LHCN-M2 (cell line): ENCODE results near the gene ADAM17. TPM values are rescaled to one million over a fixed set of nuclear protein-coding genes. Genes with fewer than 3 reads are reported as not detected.
"Not testable (repeated sequence)": the region's sequence is repeated elsewhere in the genome, so short reads cannot be mapped to it uniquely, and the experiment has no call there.

Experiments used
- DNase-seq: peaks from one replicate; pipeline ENCODE4 v3.0.0-alpha.2; 2012; ENCODE audit warnings: low read depth
- polyA plus RNA-seq: library from polyadenylated mRNA; unstranded; fragments of >200 nt; gene quantifications from one replicate; pipeline ENCODE4 v1.2.1, GENCODE V29; 2012; ENCODE audit warnings: missing spikeins
- total RNA-seq: library from RNA; depleted of rRNA; stranded (reverse); fragments of >200 nt; gene quantifications from 2 replicates; pipeline ENCODE4 v1.2.3, GENCODE V29; 2014; rRNA removed

Gene ADAM17
- 21.2 and 25.2 TPM in 2 replicates for total RNA-seq
- 14.9 TPM for polyA plus RNA-seq

DNA sequence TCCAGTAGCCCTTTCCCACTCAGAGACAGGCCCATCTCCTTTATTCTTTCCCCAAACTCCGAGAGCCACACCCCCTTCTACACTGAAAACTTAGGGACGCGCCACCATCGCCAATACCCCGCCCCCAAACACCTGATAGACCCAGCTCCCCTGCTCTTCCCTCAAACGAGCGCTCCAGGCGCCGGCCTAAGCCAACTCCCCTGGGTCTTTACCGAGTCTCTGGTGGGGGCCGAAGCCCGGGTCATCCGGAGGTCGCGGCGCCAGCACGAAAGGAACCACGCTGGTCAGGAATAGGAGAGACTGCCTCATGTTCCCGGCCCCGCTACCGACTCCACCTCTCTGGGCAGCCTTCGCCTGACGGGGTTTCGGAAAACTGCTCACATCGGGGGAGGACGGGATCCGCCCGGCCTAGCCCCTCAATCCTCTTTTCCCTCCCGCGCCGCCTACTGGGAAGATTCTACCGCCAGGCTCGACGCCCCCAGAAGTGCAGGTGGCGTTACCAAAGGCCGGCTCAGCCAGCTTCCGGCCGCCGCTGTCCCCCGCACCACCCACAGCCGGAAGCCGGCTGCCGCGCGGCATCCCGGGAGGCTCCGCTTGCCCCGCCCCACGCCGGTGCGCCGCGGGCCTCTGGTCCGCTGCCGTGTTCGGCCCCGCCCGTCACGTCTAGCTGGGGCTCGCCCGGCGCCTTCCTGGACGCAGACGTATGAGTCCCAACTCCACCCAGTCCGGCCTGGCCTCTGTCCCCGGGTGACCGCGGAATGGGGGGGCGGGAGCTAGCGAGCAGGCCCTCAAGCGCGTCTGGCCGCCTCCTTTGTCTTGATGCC lies at the start of gene ADAM17:
TSS of gene ADAM17 (minus strand) at position 534 of the 824 bp plus-strand sequence. CDS start at position 309, 225 bp downstream.
- DNase-seq, result peak; percentile 95

DNA sequence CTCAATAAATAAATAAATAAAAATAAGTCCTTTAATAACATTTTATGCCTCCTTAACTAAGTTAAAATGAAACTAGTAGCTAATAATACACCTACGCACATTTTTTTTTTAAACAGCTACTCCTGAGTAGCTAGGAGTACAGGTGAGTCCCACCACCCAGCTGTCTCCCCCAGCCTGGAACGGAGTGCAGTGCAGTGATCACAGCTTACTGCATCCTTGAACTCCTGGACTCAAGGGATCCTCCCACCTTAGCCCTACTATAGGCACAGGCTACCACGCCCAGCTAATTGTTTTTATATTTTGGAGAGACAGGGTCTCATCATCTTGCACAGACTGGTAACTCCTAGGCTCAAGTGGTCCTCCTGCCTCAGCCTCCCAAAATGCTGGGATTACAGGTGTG lies 46.8 kb upstream of the ADAM17 start:
- no peak for DNase-seq

DNA sequence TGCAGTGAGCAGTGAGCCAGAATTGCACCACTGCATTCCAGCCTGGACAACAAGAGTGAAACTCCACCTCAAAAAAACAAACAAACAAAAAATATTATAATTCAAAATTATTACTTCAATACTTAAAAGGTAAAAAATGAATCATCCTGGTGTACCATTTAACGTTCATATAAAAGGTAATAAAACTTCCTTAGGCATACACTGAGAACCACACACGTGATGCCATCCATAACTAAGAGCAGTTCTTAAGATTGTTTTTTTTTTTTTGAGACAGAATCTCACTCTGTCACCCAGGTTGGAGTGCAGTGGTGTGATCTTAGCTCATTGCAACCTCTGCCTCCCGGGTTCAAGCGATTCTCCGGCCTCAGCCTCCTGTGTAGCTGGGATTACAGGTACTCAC lies 45.8 kb upstream of the ADAM17 start:
- DNase-seq, result no peak

DNA sequence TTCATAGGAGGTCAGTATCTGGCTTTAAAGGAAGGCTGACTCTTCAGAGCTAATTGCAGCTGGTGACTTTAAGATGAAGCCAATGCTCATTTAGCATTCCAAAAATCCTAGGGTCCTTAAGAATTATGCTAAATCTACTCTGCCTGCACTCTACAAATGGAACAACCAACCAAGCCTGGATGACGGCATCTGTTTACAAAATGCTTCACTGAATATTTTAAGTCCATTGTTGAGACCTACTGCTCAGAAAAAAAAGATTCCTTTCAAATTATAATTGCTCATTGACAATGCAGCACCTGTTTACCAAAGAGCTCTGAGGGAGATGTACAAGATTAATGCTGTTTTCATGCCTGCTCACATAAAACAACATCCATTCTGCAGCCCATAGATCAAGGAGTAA lies 43.8 kb upstream of the ADAM17 start:
- no peak for DNase-seq

DNA sequence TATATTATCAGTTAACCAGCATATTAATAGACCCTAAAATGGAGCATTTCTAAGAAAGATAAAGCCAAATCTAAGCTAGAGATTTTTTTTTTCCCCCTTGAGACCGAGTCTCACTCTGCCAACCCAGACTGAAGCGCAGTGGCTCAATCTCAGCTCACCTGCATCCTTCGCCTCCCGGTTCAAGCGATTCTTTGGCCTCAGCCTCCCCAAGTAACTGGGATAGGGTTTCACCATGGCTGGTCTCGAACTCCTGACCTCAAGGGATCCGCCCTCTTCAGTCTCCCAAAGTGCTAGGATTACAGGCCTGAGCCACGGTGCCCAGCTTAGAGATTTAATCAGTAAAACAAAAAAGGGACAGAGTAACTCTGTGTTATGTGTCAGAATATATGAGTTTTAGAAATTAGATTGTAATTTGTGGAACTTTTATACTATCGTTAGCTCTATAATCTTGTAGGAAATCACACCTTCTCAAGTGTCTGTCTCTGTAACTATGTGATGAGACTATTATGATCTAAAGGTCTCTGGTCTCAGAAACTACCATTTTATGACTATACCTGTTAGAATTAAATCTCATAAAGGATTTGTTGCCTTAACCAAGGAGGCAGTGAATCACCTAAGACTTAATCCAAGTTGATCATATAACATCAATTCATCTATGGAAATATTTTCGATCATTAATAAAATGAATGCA lies 41.1 kb upstream of the ADAM17 start:
- no peak for DNase-seq

DNA sequence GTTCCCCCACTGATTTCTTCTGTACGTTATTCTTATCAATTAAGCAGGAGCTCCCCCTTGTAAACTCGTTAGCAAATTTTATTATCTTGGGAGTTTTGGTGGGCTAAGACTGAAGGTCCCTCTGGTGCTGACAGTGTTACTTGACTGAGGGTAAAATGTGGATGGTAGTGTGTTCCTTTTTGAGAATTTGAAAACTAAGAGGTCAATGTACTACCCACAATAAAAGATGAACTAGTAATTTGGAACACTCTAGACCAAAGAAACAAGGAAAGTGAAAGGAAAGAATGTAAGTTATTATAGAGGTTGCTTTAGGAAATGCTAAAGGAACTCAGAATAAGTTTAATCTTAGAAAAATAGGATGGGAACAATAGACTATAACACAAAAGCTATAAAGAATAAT lies 40.1 kb upstream of the ADAM17 start:
- no peak for DNase-seq

DNA sequence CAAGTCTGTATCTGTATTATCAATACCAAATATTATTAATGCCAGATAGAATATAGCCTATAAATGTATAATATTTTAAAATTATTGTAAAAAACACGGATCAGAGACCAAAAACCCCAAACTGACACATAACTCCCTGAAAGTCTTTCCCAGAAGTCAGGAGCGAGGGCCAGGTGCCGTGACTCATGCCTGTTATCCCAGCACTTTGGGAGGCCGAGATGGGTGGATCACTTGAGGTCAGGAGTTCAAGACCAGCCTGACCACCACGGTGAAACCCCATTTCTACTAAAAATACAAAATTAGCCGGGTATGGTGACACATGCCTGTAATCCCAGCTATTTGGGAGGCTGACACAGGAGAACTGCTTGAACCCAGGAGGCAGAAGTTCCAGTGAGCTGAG lies 39.6 kb upstream of the ADAM17 start:
- DNase-seq, result peak; percentile 80

DNA sequence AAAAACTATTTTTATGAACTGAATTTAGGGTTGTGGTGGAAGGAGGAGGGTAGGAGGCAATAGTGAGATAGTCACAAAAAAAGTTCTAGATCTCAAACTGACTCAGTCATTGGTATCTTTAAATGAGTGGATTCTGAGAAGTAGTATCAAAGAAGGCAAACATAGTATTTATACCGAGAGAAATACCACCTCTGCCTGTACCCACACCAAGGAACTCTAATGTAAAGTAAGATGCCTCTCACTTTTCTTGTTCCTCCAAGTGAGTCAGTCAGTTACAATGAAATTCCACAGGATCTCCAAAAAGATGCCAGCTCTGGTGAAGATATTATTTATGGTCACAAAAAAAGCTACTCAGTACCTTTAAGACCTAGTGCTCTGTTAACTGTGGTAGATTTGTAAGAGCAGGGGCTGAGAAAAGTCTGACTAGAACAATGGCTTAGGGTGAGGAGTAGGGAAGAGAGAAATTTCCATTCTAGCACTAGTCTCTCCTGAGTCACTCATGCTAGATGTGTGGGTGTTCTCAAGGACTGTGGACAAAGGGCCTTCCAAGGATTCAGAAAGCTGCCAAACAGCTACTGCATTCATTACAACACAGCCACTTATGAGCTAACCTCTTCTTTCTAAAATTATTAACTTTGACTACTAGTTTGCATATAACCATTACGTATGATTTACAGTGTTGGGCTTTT lies 38.9 kb upstream of the ADAM17 start:
- peak; percentile 84 for DNase-seq

DNA sequence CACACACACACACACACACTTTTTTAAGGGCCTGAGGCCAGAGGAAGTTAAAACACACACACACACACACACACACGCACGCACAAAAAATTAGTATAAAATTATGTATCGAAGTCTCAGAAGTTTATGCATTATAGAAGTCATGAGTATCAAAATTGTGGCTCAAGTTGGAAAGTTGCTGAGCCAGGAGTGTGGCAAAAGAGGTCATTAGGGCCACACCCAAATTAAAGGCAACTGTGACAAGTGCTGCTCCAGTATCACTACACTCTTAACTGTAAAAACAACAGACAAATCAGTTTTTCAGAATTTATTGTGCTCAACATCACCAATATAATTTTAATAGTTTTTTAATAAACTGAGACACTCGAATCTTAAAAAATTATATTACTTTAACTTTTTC lies 38.3 kb upstream of the ADAM17 start:
- no peak for DNase-seq

DNA sequence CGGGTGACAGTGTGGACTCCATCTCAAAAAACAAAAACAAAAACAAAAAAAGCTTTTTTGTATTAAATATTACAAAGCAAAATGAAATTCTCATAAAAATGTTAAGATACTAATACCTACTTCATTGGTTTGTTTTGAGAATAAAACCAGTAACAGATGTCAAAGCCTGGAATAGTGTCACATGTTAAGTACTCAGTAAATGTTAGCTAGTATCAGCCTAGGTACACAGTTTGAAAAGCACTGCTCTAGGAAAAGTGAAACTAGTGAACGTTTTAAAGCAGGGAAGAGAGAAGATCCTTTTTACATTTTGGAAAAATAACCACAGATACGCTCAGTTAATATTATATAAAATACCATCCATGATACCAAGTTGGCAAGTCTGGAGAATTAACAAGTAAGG lies 37.1 kb upstream of the ADAM17 start:
- no peak for DNase-seq

DNA sequence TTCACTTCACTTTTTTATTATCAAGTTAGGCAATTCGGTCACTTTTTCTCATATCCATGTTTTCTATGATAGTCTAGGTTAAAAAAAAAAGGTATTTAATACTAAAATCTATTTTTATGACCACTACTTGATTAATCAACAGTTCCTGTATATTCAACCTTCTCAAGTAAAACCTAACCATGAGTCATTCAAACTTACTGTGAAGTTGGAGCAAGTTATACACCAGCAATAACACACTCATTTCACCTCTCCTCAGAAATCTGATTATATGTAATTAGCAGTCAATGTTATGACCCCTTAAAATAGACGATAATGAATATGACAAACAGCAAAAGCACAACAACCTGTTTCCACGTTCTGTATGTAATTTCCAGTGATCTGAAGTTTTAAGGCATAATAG lies 35.0 kb upstream of the ADAM17 start:
- DNase-seq, result peak; percentile 14

DNA sequence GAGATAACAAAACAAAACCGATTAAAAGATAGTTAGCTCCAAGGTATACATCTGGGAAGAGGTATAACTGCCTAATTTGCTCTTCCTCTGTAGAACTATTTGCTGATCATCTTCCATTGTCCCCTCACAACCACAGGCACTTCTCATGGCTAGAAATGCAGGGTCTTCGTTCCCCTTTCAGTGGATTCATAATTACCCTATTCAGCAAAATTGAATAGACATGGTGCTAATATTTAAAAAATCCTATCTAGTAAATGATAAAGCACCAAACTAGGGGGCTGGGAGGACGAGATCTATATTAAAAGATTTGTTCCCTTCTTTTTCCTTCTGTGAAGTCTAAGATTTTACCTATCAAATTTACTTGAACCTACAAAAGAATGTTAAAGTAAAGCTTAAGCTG lies 30.8 kb upstream of the ADAM17 start:
- DNase-seq, result no peak

DNA sequence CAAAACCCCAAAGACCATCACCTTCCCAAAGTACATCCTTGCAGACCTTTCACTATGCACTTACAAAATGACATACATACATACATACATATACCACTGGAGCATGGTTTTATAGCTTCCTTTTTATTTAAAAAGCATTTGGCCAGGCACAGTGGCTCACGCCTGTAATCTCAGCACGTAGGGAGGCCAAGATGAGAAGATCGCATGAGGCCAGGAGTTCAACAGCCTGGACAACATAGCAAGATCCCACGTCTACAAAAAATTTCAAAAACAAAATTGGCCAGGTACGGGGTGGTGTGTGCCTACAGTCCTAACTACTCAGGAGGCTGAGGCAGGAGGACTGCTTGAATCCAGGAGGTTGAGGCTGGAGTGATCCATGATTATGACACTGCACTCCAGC lies 29.9 kb upstream of the ADAM17 start:
- DNase-seq, result no peak

DNA sequence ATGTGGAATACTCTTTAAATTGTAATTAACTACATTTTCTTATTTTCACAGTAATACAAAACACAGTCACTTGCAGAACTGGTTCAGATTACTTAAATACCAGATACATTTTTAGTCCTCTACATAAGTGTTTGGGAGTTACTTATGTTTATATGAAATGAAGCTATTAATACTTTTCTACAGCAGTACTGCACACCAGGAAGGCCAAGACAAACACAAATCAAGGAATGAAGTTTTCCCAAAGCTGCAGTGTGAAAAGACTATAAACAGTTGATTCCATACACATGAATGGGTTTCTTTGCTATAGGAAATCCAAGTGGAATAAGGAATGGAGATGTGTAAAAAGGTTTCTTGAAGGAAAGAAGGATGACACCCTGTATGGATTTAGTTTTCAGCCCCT lies 29.3 kb upstream of the ADAM17 start:
- not testable (repeated sequence) for DNase-seq

DNA sequence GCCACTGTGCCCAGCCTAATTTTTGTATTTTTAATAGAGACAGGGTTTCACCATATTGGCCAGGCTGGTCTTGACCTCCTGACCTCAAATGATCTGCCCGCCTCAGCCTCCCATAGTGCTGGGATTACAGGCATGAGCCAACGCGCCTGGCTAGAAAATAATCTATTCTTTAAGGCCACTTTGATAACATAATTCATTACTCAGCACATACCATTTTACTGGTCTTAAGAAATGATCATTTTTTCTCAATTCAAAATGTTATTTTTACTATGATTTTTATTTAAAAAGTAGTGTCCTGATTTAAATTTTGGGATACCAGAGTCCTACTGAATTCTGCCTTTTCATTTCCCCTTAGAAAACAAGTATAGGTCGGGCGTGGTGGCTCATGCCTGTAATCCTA lies 27.0 kb upstream of the ADAM17 start:
- no peak for DNase-seq

DNA sequence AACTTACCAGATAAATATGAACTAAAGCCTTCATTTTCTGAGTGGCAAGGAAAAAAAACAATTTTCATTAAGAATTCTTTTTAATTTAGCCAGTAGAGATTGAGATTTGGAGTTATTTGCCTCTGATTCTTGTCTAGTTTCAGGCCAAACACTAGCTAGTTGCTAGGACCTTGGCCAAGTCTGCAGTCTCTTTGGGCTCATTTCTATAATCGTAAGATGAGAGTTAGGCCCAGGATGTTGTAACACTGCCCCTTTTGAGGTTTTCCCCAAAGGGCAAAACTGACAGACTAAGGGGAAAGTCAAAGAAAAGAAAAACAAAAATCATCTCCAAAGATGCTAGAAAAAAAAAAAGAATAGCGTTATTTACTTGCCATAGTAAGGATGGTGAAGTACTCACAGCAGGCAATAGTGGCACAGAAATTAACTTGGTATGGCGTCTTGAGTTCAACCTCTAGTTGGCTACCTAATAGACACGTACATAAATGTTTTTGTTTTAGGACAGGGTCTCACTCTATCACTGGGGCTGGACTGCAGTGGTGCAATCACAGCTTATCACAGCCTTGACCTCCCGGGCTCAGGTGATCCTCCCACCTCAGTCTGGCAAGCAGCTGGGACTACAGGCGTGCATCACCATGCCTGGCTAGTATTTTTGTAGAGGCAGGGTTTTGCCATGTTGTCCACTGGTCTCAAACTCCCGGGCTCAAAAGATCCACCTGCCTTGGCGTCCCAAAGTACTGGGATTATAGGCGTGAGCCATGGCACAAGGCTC lies 23.0 kb upstream of the ADAM17 start:
- DNase-seq, result no peak

DNA sequence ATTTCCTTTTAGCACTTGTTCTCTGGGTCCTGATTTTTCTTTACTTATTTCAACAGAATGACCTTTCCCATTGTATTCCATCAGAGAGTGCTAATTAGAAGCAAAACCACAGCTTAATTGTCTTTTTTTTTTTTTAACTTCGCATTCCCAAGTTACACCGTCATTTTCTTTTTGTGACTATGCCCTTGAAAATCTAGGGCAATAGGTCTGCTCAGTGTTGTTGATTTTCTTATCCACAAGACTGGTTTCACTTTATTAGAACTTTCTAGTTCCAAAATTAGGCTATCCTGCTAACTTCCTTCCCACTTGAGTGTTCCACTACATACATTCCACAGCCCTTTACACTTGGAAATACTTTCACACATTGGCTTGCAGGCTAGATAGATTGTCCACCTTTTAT lies 18.7 kb upstream of the ADAM17 start:
- no peak for DNase-seq

DNA sequence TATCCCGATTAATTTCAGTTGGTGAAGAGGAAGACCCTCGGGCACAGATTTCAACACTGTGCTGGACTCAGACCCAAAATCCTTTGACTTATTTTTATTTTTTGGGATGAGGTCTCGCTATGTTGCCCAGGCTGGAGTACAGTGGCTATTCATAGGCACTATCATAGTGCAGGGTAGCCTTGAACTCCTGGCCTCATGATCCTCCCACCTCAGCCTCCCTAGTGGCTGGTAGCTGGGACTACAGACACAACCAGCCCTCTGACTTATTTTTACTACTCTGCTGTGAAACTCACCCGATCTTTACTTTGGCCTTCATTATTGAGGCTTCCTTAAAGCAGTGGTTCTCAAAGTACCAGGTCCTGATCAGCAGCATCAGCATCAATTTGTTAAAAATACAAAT lies 18.2 kb upstream of the ADAM17 start:
- peak; percentile 13 for DNase-seq

DNA sequence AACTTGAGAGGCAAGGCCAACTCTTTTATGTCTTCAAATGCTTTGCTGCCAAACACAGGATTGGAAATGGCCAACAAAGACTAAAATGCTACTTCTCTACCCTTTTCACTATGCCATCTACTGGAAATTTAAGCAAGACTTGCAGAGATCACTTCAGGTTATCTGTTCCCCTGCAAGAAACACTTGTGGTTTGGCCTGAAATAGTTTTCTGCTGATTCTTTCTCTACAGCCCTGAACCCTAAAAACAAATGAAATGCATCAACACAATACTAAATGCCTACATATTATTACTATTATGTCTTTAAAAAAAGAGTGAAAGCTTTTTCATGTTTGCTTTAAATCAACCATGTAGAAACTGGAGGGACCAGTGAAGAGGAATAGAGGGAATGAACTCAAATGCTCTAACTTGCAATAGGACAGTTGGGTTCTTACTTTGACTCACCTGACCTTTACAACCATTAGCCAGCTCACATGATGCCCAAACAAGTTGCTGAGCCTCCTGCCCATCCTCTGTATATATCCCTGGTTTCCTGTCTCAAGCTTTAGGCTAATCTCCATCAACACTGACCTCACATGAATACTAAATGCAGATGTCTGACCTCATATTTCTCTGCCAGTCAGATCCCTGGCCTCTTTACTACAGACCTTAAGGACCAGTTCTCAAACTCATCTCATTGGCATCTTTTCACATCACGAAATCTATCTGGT lies 17.5 kb upstream of the ADAM17 start:
- DNase-seq, result peak; percentile 66

DNA sequence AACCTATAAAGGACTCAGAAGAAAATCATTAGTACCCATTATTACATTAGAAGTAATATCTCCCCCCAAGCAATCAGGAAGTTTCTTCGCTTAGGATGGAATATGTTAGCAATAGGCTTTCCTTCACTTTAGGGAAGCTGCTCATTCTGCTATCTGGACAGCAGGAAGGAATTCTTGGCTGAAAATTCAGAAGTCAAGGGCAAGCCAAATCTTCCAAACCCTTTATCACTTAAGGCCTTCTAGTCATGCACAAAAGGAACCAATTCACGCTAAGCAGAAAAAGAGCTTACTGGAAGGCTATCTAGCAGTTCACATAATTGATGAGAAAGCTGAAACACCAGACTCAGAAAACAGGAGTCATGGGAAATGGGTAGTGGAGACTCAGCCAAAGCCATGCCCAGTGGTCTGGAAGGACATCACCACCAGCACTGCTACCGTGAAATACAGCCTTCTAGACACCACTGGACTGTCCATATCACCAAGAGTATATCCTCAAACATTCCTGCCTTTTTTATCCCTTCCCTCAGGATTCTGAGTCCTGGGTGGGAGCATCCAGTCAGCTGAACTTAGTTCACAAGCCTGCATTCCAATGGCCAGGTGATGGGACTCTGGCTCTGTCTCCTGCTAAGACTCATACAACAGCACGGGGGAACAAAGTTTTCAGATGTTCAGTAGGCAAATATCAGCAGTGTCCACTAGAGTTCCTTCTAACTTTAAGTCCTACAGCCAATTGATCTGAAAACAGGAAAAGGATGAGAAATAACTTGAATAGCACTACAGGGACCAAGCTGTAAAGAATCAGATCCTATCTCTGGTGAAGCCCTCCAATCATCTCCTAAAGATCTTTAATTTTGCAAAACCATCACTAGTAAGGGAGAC lies 14.8 kb upstream of the ADAM17 start:
- no peak for DNase-seq
